ENCODE measurements around the gene CLMN. TPM values are rescaled to one million over a fixed set of nuclear protein-coding genes. Genes with fewer than 3 reads are reported as not detected.
A peak's percentile ranks its signal among the peaks of the same experiment; 100 is the strongest.

CLMN gene
- total RNA-seq, 1 experiment from 2014 or later, result 8.6 TPM

DNA sequence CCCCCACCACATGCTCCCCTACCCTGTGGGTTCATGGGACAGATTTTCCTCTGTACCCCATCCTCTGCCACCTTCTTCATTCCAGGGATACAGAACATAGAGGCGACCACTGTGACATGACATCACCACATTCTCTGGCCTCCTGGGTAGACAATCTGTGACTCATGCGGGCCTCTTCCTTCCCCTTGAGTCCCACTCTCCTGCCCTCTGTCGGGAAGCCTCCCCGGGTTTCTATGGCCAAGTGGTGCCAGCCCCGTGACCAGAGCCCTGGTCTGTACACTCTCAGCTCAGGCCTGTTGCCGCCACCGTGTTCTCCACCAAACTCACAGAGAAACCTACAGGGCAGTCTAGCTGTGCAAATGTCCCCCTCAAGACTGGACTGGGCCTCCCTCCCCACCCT, 8.0 kb downstream of the CLMN start:
- Histone ChIP-seq H3K27ac (ENCODE audit: low read depth, low read length, poor library complexity, severe bottlenecking) (no peak overlapping the region), H3K27me3 (replicated peaks; ENCODE audit: insufficient read depth, low read depth, low read length, poor library complexity) (no peaks in the 10 kb centered on the region), H3K9me3 (ENCODE audit: low read depth, low read length, poor library complexity, severe bottlenecking) (no peaks in the 10 kb centered on the region), H3K36me3 (ENCODE audit: insufficient read depth, low read length, poor library complexity, severe bottlenecking) (no peaks in the 10 kb centered on the region), H3K4me1 (ENCODE audit: insufficient read depth, low read length, poor library complexity, severe bottlenecking) (peaks cover 5% of the 10 kb centered on the region), H3K4me3 (ENCODE audit: low read depth, low read length, poor library complexity, severe bottlenecking) (no peak overlapping the region)
- DNase-seq (ENCODE audit: low spot score), result peak; percentile 46
- ChIA-PET CTCF (no interaction called here), POLR2A (ENCODE audit: low non-redundant PET) (no interaction called here)
- BruUV-seq (replicated peaks), result no TSS peak
- intact Hi-C loops (cut with micrococcal nuclease; ENCODE audit: unreplicated experiment), result no loop called here
- no peak for TF ChIP-seq EZH2 (IDR thresholded peaks at IDR 0.05; ENCODE audit: borderline replicate concordance, low read depth, low read length, poor library complexity, severe bottlenecking)
- TF ChIP-seq, protein P1, sequence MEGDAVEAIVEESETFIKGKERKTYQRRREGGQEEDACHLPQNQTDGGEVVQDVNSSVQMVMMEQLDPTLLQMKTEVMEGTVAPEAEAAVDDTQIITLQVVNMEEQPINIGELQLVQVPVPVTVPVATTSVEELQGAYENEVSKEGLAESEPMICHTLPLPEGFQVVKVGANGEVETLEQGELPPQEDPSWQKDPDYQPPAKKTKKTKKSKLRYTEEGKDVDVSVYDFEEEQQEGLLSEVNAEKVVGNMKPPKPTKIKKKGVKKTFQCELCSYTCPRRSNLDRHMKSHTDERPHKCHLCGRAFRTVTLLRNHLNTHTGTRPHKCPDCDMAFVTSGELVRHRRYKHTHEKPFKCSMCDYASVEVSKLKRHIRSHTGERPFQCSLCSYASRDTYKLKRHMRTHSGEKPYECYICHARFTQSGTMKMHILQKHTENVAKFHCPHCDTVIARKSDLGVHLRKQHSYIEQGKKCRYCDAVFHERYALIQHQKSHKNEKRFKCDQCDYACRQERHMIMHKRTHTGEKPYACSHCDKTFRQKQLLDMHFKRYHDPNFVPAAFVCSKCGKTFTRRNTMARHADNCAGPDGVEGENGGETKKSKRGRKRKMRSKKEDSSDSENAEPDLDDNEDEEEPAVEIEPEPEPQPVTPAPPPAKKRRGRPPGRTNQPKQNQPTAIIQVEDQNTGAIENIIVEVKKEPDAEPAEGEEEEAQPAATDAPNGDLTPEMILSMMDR (conservative IDR thresholded peaks at IDR 0.05; ENCODE audit: low read depth, low read length), result no peak

DNA sequence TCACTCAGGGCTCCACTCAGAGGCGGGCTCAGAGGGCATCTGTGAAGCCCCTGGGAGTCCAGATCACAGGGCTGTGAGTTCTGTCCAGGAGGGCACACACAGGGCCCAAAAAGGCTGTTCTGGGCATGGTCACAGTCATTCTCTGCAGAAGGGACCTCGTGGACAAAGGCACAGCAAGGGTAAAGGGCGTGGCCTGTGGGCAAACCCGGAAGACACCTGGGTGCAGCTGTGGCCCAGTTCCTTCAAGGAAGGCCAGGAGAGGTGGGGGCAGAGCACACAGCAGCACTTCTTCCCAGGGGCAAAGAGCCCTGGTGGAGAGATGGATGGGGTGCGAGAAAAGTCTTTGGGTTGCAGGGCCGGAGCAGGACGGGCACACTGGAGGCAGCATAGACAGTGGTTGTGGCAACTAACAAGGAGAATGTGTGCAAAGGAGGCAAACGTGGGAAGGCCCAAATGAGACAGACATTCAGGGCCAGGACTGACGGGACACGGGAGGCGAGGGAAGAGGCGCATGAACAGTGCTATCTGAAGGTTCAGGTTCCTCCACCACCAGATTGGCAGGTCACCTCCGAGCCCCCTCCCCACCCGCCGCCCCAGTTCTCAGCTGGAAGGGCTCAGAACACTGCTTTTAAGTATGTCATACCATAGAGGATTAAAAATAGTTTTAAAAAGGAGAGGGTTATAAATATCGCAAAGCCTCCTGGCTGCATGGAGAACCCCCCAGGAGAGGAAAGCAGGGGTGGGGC, 8.9 kb downstream of the CLMN start:
- ChIA-PET POLR2A (ENCODE audit: low non-redundant PET) (no interaction called here), CTCF (no interaction called here)
- no peak overlapping the region for H3K27ac ChIP-seq (ENCODE audit: low read depth, low read length, poor library complexity, severe bottlenecking)
- H3K36me3 ChIP-seq (ENCODE audit: insufficient read depth, low read length, poor library complexity, severe bottlenecking), result no peaks in the 10 kb centered on the region
- no peak overlapping the region for H3K4me3 ChIP-seq (ENCODE audit: low read depth, low read length, poor library complexity, severe bottlenecking)
- no peak for TF ChIP-seq EZH2 (IDR thresholded peaks at IDR 0.05; ENCODE audit: borderline replicate concordance, low read depth, low read length, poor library complexity, severe bottlenecking)
- TF ChIP-seq, protein P1 (conservative IDR thresholded peaks at IDR 0.05; ENCODE audit: low read depth, low read length), result no peak
- intact Hi-C loops (cut with micrococcal nuclease; ENCODE audit: unreplicated experiment), result no loop called here
- H3K27me3 ChIP-seq (replicated peaks; ENCODE audit: insufficient read depth, low read depth, low read length, poor library complexity), result no peaks in the 10 kb centered on the region
- BruUV-seq (replicated peaks), result no TSS peak
- peaks cover 5% of the 10 kb centered on the region for H3K4me1 ChIP-seq (ENCODE audit: insufficient read depth, low read length, poor library complexity, severe bottlenecking)
- DNase-seq (ENCODE audit: low spot score), result no peak
- no peaks in the 10 kb centered on the region for H3K9me3 ChIP-seq (ENCODE audit: low read depth, low read length, poor library complexity, severe bottlenecking)

DNA sequence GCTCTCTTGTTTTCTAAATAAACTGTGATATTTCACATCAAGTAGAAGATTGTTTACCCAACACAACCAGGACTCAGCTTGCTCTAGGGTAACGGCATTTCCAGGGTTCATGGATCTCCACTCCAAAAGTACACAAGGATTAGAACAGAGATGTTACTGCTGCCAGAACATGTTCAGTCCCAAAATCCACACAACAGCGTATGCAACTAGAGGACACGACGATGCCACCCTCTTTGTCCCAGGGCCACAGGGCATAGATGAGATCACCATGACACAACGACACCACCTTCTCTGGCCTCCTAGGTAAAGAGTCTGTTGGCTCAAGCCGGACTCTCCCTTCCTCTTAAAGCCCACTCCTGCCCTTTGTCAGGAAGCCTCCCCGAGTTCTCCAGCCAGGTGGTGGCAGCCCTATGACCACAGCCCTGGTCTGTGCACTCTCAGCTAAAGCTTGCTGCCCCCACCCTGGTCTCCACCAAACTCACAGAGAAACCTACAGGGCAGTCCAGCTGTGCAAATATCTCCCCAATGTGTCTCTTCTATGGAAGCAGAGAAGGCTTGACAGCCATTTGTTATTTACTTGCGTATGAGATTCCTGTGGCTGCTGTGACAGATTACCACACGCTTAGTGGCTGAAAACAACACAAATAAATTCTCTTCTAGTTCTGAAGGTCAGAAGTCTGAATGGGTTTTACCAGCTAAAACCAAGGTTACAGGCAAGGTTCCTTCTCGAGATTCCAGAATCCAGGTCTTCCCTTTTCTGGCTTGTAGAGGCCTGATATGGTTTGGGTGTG, 10.3 kb downstream of the CLMN start:
- TF ChIP-seq, protein P1 (conservative IDR thresholded peaks at IDR 0.05; ENCODE audit: low read depth, low read length), result no peak
- TF ChIP-seq EZH2 (IDR thresholded peaks at IDR 0.05; ENCODE audit: borderline replicate concordance, low read depth, low read length, poor library complexity, severe bottlenecking), result no peak
- CTCF ChIA-PET, result no interaction called here
- no peaks in the 10 kb centered on the region for H3K36me3 ChIP-seq (ENCODE audit: insufficient read depth, low read length, poor library complexity, severe bottlenecking)
- intact Hi-C loops (cut with micrococcal nuclease; ENCODE audit: unreplicated experiment), result no loop called here
- H3K9me3 ChIP-seq (ENCODE audit: low read depth, low read length, poor library complexity, severe bottlenecking), result no peaks in the 10 kb centered on the region
- no peak overlapping the region for H3K4me3 ChIP-seq (ENCODE audit: low read depth, low read length, poor library complexity, severe bottlenecking)
- no peak overlapping the region for H3K27ac ChIP-seq (ENCODE audit: low read depth, low read length, poor library complexity, severe bottlenecking)
- no peaks in the 10 kb centered on the region for H3K27me3 ChIP-seq (replicated peaks; ENCODE audit: insufficient read depth, low read depth, low read length, poor library complexity)
- BruUV-seq (replicated peaks), result no TSS peak
- H3K4me1 ChIP-seq (ENCODE audit: insufficient read depth, low read length, poor library complexity, severe bottlenecking), result peaks cover 5% of the 10 kb centered on the region
- no peak for DNase-seq (ENCODE audit: low spot score)
- POLR2A ChIA-PET (ENCODE audit: low non-redundant PET), result no interaction called here
